PFSK-1 (cell line): Measurements from ENCODE around the gene DKKL1.

Experiments used
- POLR2AphosphoS5 ChIP-seq: IDR thresholded peaks from 2 replicates; pipeline ENCODE4 v1.6.1; 2012; ENCODE audit warnings: low read depth, mild to moderate bottlenecking, control low read depth, low read length, moderate library complexity
- SIN3A ChIP-seq: IDR thresholded peaks from 2 replicates; pipeline ENCODE4 v1.6.1; 2012; ENCODE audit warnings: mild to moderate bottlenecking, low read length, moderate library complexity, borderline replicate concordance; ENCODE audit not compliant: insufficient read depth
- TF ChIP-seq, protein P1 (sequence below), 2 experiments: IDR thresholded peaks; 2 replicates each; pipeline versions ENCODE4 v1.6.1 to v1.8.0; 2011 to 2012; ENCODE audit warnings: low read depth in 2 of 2, low read length in 2 of 2, control low read depth in 1 of 2, inconsistent platforms in 1 of 2, mild to moderate bottlenecking in 1 of 2, moderate library complexity in 1 of 2; ENCODE audit not compliant: insufficient read depth in 1 of 2

GRCh38 chr19:49400029-49400428 lies 36.4 kb downstream of the DKKL1 start:
- no peak for TF ChIP-seq SIN3A
- TF ChIP-seq, protein P1, sequence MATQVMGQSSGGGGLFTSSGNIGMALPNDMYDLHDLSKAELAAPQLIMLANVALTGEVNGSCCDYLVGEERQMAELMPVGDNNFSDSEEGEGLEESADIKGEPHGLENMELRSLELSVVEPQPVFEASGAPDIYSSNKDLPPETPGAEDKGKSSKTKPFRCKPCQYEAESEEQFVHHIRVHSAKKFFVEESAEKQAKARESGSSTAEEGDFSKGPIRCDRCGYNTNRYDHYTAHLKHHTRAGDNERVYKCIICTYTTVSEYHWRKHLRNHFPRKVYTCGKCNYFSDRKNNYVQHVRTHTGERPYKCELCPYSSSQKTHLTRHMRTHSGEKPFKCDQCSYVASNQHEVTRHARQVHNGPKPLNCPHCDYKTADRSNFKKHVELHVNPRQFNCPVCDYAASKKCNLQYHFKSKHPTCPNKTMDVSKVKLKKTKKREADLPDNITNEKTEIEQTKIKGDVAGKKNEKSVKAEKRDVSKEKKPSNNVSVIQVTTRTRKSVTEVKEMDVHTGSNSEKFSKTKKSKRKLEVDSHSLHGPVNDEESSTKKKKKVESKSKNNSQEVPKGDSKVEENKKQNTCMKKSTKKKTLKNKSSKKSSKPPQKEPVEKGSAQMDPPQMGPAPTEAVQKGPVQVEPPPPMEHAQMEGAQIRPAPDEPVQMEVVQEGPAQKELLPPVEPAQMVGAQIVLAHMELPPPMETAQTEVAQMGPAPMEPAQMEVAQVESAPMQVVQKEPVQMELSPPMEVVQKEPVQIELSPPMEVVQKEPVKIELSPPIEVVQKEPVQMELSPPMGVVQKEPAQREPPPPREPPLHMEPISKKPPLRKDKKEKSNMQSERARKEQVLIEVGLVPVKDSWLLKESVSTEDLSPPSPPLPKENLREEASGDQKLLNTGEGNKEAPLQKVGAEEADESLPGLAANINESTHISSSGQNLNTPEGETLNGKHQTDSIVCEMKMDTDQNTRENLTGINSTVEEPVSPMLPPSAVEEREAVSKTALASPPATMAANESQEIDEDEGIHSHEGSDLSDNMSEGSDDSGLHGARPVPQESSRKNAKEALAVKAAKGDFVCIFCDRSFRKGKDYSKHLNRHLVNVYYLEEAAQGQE (IDR thresholded peaks at IDR 0.05; ENCODE audit: insufficient read depth in 1 of 2, low read depth in 2 of 2, low read length in 2 of 2) = no peak
- no peak for TF ChIP-seq POLR2AphosphoS5
